Astrocyte (in vitro differentiated cells and primary cell): ENCODE measurements around the gene LCN10. TPM values are rescaled to one million over a fixed set of nuclear protein-coding genes. Genes with fewer than 3 reads are reported as not detected.
A peak's percentile ranks its signal among the peaks of the same experiment; 100 is the strongest.

Source experiments
- DNase-seq: peaks from one replicate; pipeline ENCODE4 v3.0.0-alpha.2; 2010; ENCODE audit warnings: low read depth
- FAIRE-seq: peaks from 2 replicates; lab custom pipeline; 2011; peaks lifted over from hg19 to GRCh38; lab: Jason Lieb, UNC
- H2AFZ ChIP-seq: 2 replicates; pipeline ENCODE4 v1.6.0; 2012; ENCODE audit warnings: low read depth, low read length, inconsistent platforms
- H3K27ac ChIP-seq: 2 replicates; pipeline ENCODE4 v1.5.1; 2011; ENCODE audit warnings: low read depth, low read length, inconsistent platforms
- H3K27me3 ChIP-seq: 2 replicates; pipeline ENCODE4 v1.6.0; 2011; ENCODE audit warnings: low read length, inconsistent platforms; ENCODE audit not compliant: insufficient read depth
- H3K36me3 ChIP-seq: 2 replicates; pipeline ENCODE4 v1.5.1; 2011; ENCODE audit warnings: low read length, inconsistent platforms; ENCODE audit not compliant: insufficient read depth
- H3K4me1 ChIP-seq: 2 replicates; pipeline ENCODE4 v1.5.1; 2011; ENCODE audit warnings: low read length, inconsistent platforms; ENCODE audit not compliant: insufficient read depth
- H3K4me2 ChIP-seq: 2 replicates; pipeline ENCODE4 v1.6.0; 2012; ENCODE audit warnings: low read length, inconsistent platforms
- H3K4me3 ChIP-seq: 2 replicates; pipeline ENCODE4 v1.5.1; 2011; ENCODE audit warnings: low read depth, mild to moderate bottlenecking, low read length, inconsistent platforms; ENCODE audit not compliant: insufficient read depth
- H3K79me2 ChIP-seq: 2 replicates; pipeline ENCODE4 v1.6.0; 2012; ENCODE audit warnings: mild to moderate bottlenecking, low read length, inconsistent platforms; ENCODE audit not compliant: insufficient read depth
- H3K9ac ChIP-seq: 2 replicates; pipeline ENCODE4 v1.6.0; 2012; ENCODE audit warnings: mild to moderate bottlenecking, low read length, inconsistent platforms
- H3K9me3 ChIP-seq: 2 replicates; pipeline ENCODE4 v1.5.1; 2012; ENCODE audit warnings: low read depth, mild to moderate bottlenecking, low read length, inconsistent platforms; ENCODE audit not compliant: insufficient read depth
- H4K20me1 ChIP-seq: 2 replicates; pipeline ENCODE4 v1.6.0; 2012; ENCODE audit warnings: low read length, inconsistent platforms; ENCODE audit not compliant: insufficient read depth
- H3K27ac Mint-ChIP-seq: one replicate; pipeline ENCODE4 v1.8.0; 2021; ENCODE audit warnings: mild to moderate bottlenecking, mixed read lengths; ENCODE audit not compliant: unreplicated experiment
- H3K27me3 Mint-ChIP-seq: one replicate; pipeline ENCODE4 v1.8.0; 2021; ENCODE audit warnings: low read depth, mixed read lengths; ENCODE audit not compliant: unreplicated experiment
- H3K36me3 Mint-ChIP-seq: one replicate; pipeline ENCODE4 v1.8.0; 2021; ENCODE audit warnings: low read depth, mixed read lengths; ENCODE audit not compliant: unreplicated experiment
- H3K4me1 Mint-ChIP-seq: one replicate; pipeline ENCODE4 v1.8.0; 2021; ENCODE audit warnings: low read depth, mixed read lengths; ENCODE audit not compliant: unreplicated experiment
- H3K4me3 Mint-ChIP-seq: one replicate; pipeline ENCODE4 v1.8.0; 2021; ENCODE audit warnings: mild to moderate bottlenecking, moderate library complexity, mixed read lengths; ENCODE audit not compliant: unreplicated experiment
- H3K9me3 Mint-ChIP-seq: one replicate; pipeline ENCODE4 v1.8.0; 2021; ENCODE audit warnings: mild to moderate bottlenecking, mixed read lengths; ENCODE audit not compliant: unreplicated experiment
- EZH2 ChIP-seq: IDR thresholded peaks from 2 replicates; pipeline ENCODE4 v1.6.1; 2012; ENCODE audit warnings: mild to moderate bottlenecking, low read length, inconsistent platforms; ENCODE audit not compliant: insufficient read depth
- total RNA-seq: library from RNA; stranded (reverse); gene quantifications from 2 replicates; pipeline ENCODE4 v1.2.1, GENCODE V29; 2021
- TF ChIP-seq, protein P1 (sequence below): IDR thresholded peaks from 2 replicates; pipeline ENCODE4 v1.5.1; 2011; ENCODE audit warnings: low read depth, mild to moderate bottlenecking, inconsistent platforms, low read length, moderate library complexity; ENCODE audit not compliant: insufficient read depth

The LCN10 gene
- total RNA-seq, 1 donor from 2014 or later: not detected

GRCh38 chr9:136695435-136695895, 47.3 kb downstream of the LCN10 start:
- Histone ChIP-seq H3K4me1 (no peaks in the 10 kb centered on the region), H2AFZ (no peak overlapping the region), H3K9ac (no peak overlapping the region), H3K27me3 (no peaks in the 10 kb centered on the region), H3K4me2 (no peak overlapping the region), H3K27ac (no peak overlapping the region), H3K9me3 (no peaks in the 10 kb centered on the region), H3K4me3 (no peak overlapping the region), H4K20me1 (no peaks in the 10 kb centered on the region), H3K36me3 (no peaks in the 10 kb centered on the region), H3K79me2 (no peaks in the 10 kb centered on the region)
- H3K36me3 Mint-ChIP-seq: no peaks in the 10 kb centered on the region
- H3K27ac Mint-ChIP-seq: no peak overlapping the region
- DNase-seq: no peak
- H3K4me3 Mint-ChIP-seq: no peak overlapping the region
- no peaks in the 10 kb centered on the region for H3K9me3 Mint-ChIP-seq
- peaks cover 20% of the 10 kb centered on the region for H3K27me3 Mint-ChIP-seq
- no peak for TF ChIP-seq EZH2
- peaks cover 8% of the 10 kb centered on the region for H3K4me1 Mint-ChIP-seq
- FAIRE-seq: no peak

DNA sequence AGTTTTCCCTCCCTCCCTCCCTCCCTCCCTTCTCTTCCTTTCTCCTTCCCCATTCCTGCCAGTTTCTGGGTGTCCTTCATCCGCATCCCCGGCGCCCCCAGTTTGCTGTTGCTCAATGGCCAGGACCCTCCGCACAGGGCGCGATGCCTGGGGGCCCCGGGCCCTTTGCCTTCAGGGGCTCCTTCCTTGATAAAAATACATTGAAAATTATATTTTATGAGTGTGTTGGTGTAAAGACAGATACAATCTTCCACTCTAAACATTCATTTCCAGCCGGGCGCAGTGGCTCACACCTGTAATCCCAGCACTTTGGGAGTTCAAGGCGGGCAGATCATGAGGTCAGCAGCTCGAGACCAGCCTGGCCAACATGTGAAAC, 47.9 kb downstream of the LCN10 start:
- TF ChIP-seq, protein P1, sequence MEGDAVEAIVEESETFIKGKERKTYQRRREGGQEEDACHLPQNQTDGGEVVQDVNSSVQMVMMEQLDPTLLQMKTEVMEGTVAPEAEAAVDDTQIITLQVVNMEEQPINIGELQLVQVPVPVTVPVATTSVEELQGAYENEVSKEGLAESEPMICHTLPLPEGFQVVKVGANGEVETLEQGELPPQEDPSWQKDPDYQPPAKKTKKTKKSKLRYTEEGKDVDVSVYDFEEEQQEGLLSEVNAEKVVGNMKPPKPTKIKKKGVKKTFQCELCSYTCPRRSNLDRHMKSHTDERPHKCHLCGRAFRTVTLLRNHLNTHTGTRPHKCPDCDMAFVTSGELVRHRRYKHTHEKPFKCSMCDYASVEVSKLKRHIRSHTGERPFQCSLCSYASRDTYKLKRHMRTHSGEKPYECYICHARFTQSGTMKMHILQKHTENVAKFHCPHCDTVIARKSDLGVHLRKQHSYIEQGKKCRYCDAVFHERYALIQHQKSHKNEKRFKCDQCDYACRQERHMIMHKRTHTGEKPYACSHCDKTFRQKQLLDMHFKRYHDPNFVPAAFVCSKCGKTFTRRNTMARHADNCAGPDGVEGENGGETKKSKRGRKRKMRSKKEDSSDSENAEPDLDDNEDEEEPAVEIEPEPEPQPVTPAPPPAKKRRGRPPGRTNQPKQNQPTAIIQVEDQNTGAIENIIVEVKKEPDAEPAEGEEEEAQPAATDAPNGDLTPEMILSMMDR: no peak
- TF ChIP-seq EZH2: no peak
- DNase-seq: no peak
- Histone ChIP-seq H4K20me1 (no peaks in the 10 kb centered on the region), H3K9ac (no peak overlapping the region), H3K27me3 (no peaks in the 10 kb centered on the region), H3K4me3 (no peak overlapping the region), H3K79me2 (no peaks in the 10 kb centered on the region), H3K36me3 (no peaks in the 10 kb centered on the region), H3K9me3 (no peaks in the 10 kb centered on the region), H2AFZ (no peak overlapping the region), H3K4me2 (no peak overlapping the region), H3K4me1 (no peaks in the 10 kb centered on the region), H3K27ac (no peak overlapping the region)
- Mint-ChIP-seq H3K4me3 (no peak overlapping the region), H3K36me3 (no peaks in the 10 kb centered on the region), H3K4me1 (peaks cover 8% of the 10 kb centered on the region), H3K9me3 (no peaks in the 10 kb centered on the region), H3K27me3 (peaks cover 21% of the 10 kb centered on the region), H3K27ac (no peak overlapping the region)
- FAIRE-seq: no peak

GRCh38 chr9:136694163-136694871, 48.4 kb downstream of the LCN10 start:
- Mint-ChIP-seq H3K27ac (no peak overlapping the region), H3K4me3 (no peak overlapping the region), H3K4me1 (peaks cover 8% of the 10 kb centered on the region), H3K27me3 (peaks cover 23% of the 10 kb centered on the region), H3K9me3 (no peaks in the 10 kb centered on the region), H3K36me3 (no peaks in the 10 kb centered on the region)
- Histone ChIP-seq H4K20me1 (no peaks in the 10 kb centered on the region), H3K27me3 (no peaks in the 10 kb centered on the region), H3K4me3 (no peak overlapping the region), H2AFZ (no peak overlapping the region), H3K4me2 (peak overlapping the region; percentile 29), H3K27ac (no peak overlapping the region), H3K9ac (no peak overlapping the region), H3K9me3 (no peaks in the 10 kb centered on the region), H3K36me3 (no peaks in the 10 kb centered on the region), H3K79me2 (no peaks in the 10 kb centered on the region), H3K4me1 (no peaks in the 10 kb centered on the region)
- DNase-seq (no peak), FAIRE-seq (no peak)
- no peak for TF ChIP-seq EZH2
- TF ChIP-seq, protein P1: peak; percentile 29
